ENCODE measurements around the gene FUT1. TPM values are rescaled to one million over a fixed set of nuclear protein-coding genes. Genes with fewer than 3 reads are reported as not detected.

The FUT1 gene
- total RNA-seq, 1 experiment from 2014 or later, result 30.5 TPM

DNA sequence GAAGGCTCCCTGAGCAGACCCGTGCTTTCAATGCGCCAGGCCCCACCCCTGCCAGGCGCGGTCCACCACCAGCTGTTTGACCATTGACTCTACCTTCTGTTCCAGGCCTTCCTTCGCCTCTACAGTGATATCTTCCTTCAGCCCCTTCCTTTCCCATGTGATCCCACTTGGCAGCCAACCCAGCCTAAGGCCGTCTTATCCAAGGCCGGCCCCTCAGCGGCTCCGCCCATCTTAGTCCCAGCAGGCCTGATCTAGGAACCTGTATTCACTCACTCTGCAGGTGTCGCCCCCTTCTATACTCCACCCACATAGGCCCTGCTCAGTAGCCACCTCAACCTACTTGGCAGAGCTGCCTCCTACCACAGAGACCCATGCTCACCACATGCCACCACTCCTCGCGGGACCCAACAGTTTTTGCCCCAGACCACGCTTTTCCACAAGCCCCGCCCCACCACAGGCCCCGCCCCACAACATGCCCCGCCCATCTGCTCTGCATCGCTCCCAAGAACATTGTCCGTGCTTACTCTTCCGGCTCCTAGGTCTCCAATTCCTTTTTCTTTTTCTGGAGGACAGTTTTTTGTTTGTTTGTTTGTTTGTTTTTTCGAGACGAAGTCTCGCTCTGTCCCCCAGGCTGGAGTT lies 15.0 kb downstream of the FUT1 start:
- Mint-ChIP-seq H3K4me1 (ENCODE audit: low read depth, unreplicated experiment) (peaks cover 41% of the 10 kb centered on the region), H3K9me3 (ENCODE audit: unreplicated experiment) (no peaks in the 10 kb centered on the region), H3K27ac (ENCODE audit: unreplicated experiment) (peak overlapping the region; percentile 77), H3K36me3 (ENCODE audit: insufficient read depth, unreplicated experiment) (peaks cover 26% of the 10 kb centered on the region), H3K27me3 (ENCODE audit: insufficient read depth, unreplicated experiment) (no peaks in the 10 kb centered on the region), H3K4me3 (ENCODE audit: unreplicated experiment) (no peak overlapping the region)
- Histone ChIP-seq H3K27me3 (replicated peaks; ENCODE audit: control insufficient read depth, insufficient read depth, low read length) (no peaks in the 10 kb centered on the region), H3K9me3 (no peaks in the 10 kb centered on the region), H3K4me3 (ENCODE audit: low read depth, low read length) (no peak overlapping the region), H3K4me1 (peaks cover 22% of the 10 kb centered on the region), H3K36me3 (ENCODE audit: control insufficient read depth, insufficient read depth, low read length) (no peaks in the 10 kb centered on the region)
- TF ChIP-seq, protein P1, sequence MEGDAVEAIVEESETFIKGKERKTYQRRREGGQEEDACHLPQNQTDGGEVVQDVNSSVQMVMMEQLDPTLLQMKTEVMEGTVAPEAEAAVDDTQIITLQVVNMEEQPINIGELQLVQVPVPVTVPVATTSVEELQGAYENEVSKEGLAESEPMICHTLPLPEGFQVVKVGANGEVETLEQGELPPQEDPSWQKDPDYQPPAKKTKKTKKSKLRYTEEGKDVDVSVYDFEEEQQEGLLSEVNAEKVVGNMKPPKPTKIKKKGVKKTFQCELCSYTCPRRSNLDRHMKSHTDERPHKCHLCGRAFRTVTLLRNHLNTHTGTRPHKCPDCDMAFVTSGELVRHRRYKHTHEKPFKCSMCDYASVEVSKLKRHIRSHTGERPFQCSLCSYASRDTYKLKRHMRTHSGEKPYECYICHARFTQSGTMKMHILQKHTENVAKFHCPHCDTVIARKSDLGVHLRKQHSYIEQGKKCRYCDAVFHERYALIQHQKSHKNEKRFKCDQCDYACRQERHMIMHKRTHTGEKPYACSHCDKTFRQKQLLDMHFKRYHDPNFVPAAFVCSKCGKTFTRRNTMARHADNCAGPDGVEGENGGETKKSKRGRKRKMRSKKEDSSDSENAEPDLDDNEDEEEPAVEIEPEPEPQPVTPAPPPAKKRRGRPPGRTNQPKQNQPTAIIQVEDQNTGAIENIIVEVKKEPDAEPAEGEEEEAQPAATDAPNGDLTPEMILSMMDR (IDR thresholded peaks at IDR 0.05; ENCODE audit: insufficient read depth in 1 of 2, low read depth in 1 of 2, low read length in 1 of 2, severe bottlenecking in 1 of 2, unreplicated experiment in 1 of 2), result no peak
- no TSS peak for BruUV-seq (replicated peaks)
- ChIA-PET POLR2A (no interaction called here), CTCF (interaction anchor here (1.7 to 2.9 kb wide), 2 partner anchors 13 to 24 kb away, joined by 10 to 37 read pairs; no protein-coding TSS in a partner anchor)
- intact Hi-C loops (cut with micrococcal nuclease; ENCODE audit: unreplicated experiment), result no loop called here
- DNase-seq, result peak in 1 of 2 experiments; percentile 51

- ChIA-PET CTCF (interaction anchor here (0.6 to 1.2 kb wide), 7 partner anchors 10 to 59 kb away, joined by 3 to 7 read pairs (median 6); no protein-coding TSS in a partner anchor), POLR2A (interaction anchor here (0.6 to 1.0 kb wide), 2 partner anchors 21 to 39 kb away, joined by 4 to 8 read pairs; no protein-coding TSS in a partner anchor)
- Histone ChIP-seq H3K4me1 (peaks cover 10% of the 10 kb centered on the region), H3K36me3 (ENCODE audit: control insufficient read depth, insufficient read depth, low read length) (no peaks in the 10 kb centered on the region), H3K27me3 (replicated peaks; ENCODE audit: control insufficient read depth, insufficient read depth, low read length) (no peaks in the 10 kb centered on the region), H3K9me3 (no peaks in the 10 kb centered on the region), H3K4me3 (ENCODE audit: low read depth, low read length) (peak overlapping the region; percentile 55)
- Mint-ChIP-seq H3K36me3 (ENCODE audit: insufficient read depth, unreplicated experiment) (peaks cover 22% of the 10 kb centered on the region), H3K27me3 (ENCODE audit: insufficient read depth, unreplicated experiment) (no peaks in the 10 kb centered on the region), H3K27ac (ENCODE audit: unreplicated experiment) (peak overlapping the region; percentile 73), H3K4me1 (ENCODE audit: low read depth, unreplicated experiment) (peaks cover 33% of the 10 kb centered on the region), H3K9me3 (ENCODE audit: unreplicated experiment) (no peaks in the 10 kb centered on the region), H3K4me3 (ENCODE audit: unreplicated experiment) (peak overlapping the region; percentile 85)
- TF ChIP-seq, protein P1 (IDR thresholded peaks at IDR 0.05; ENCODE audit: insufficient read depth in 1 of 2, low read depth in 1 of 2, low read length in 1 of 2, severe bottlenecking in 1 of 2, unreplicated experiment in 1 of 2), result peak; percentile 22 to 41
- no TSS peak for BruUV-seq (replicated peaks)
- intact Hi-C loops (cut with micrococcal nuclease; ENCODE audit: unreplicated experiment), result no loop called here
- peak; percentile 85 to 86 for DNase-seq
Observed at GRCh38 chr19:48735031-48735615, 17.3 kb downstream of the FUT1 start.

- no TSS peak for BruUV-seq (replicated peaks)
- intact Hi-C loops (cut with micrococcal nuclease; ENCODE audit: unreplicated experiment), result no loop called here
- Mint-ChIP-seq H3K36me3 (ENCODE audit: insufficient read depth, unreplicated experiment) (peaks cover 22% of the 10 kb centered on the region), H3K27me3 (ENCODE audit: insufficient read depth, unreplicated experiment) (no peaks in the 10 kb centered on the region), H3K27ac (ENCODE audit: unreplicated experiment) (peak overlapping the region; percentile 73), H3K4me3 (ENCODE audit: unreplicated experiment) (peak overlapping the region; percentile 85), H3K9me3 (ENCODE audit: unreplicated experiment) (no peaks in the 10 kb centered on the region), H3K4me1 (ENCODE audit: low read depth, unreplicated experiment) (peaks cover 28% of the 10 kb centered on the region)
- no peaks in the 10 kb centered on the region for H3K27me3 ChIP-seq (replicated peaks; ENCODE audit: control insufficient read depth, insufficient read depth, low read length)
- peaks cover 7% of the 10 kb centered on the region for H3K4me1 ChIP-seq
- no peaks in the 10 kb centered on the region for H3K9me3 ChIP-seq
- ChIA-PET POLR2A (interaction anchor here (1.0 kb wide), 1 partner anchor 20 kb away, joined by 8 read pairs; no protein-coding TSS in a partner anchor), CTCF (interaction anchor here (1.2 kb wide), 2 partner anchors 22 to 59 kb away, joined by 5 to 7 read pairs; no protein-coding TSS in a partner anchor)
- H3K4me3 ChIP-seq (ENCODE audit: low read depth, low read length), result peak overlapping the region; percentile 55
- TF ChIP-seq, protein P1 (IDR thresholded peaks at IDR 0.05; ENCODE audit: insufficient read depth in 1 of 2, low read depth in 1 of 2, low read length in 1 of 2, severe bottlenecking in 1 of 2, unreplicated experiment in 1 of 2), result no peak
- DNase-seq, result no peak
- no peaks in the 10 kb centered on the region for H3K36me3 ChIP-seq (ENCODE audit: control insufficient read depth, insufficient read depth, low read length)
Observed at GRCh38 chr19:48734625-48735024, 17.8 kb downstream of the FUT1 start.
